IMR-90 (cell line): Measurements from ENCODE around the gene ABI3BP. TPM values are rescaled to one million over a fixed set of nuclear protein-coding genes. Genes with fewer than 3 reads are reported as not detected.

Experiments
- ATAC-seq: fragments of 200-7000 bp; cut with Tn5 transposase; 2 replicates; pipeline ENCODE4 v1.9.1; 2020; ENCODE audit warnings: low read depth, mild to moderate bottlenecking, moderate library complexity
- BruUV-seq: library from RNA; stranded (reverse); fragments of 400-500 nt; replicated peaks from 2 replicates; lab custom pipeline; 2021; lab: Mats Ljungman, UMichigan
- CTCF ChIA-PET: fragments of 300-600 bp; formaldehyde crosslinking; extraction: SDS; loops from one replicate; lab custom pipeline; 2021; ENCODE audit warnings: antibody characterized with exemption; lab: Yijun Ruan, JAX
- POLR2A ChIA-PET: fragments of 300-600 bp; sonication (Branson Sonifier 250); formaldehyde crosslinking; loops from one replicate; lab custom pipeline; 2022; ENCODE audit warnings: antibody characterized with exemption; ENCODE audit not compliant: unreplicated experiment; lab: Charles Lee
- DNase-seq: peaks from one replicate; pipeline ENCODE4 v3.0.0; 2013
- H2AFZ ChIP-seq: replicated peaks from 2 replicates; pipeline ENCODE3; 2013; ENCODE audit warnings: low read length, mild to moderate bottlenecking; ENCODE audit not compliant: poor library complexity
- H2AK5ac ChIP-seq: 2 replicates; pipeline ENCODE4 v1.6.1; 2013; ENCODE audit warnings: low read depth, low read length, inconsistent platforms
- H2AK9ac ChIP-seq: replicated peaks from 2 replicates; pipeline ENCODE3; 2013; ENCODE audit warnings: mild to moderate bottlenecking, low read depth, low read length, moderate library complexity; ENCODE audit not compliant: poor library complexity
- H2BK120ac ChIP-seq: 2 replicates; pipeline ENCODE4 v1.6.1; 2013; ENCODE audit warnings: low read depth, low read length, inconsistent platforms
- H2BK15ac ChIP-seq: 3 replicates; pipeline ENCODE4 v1.6.1; 2013; ENCODE audit warnings: low read depth, low read length, inconsistent platforms
- H2BK20ac ChIP-seq: 2 replicates; pipeline ENCODE4 v1.6.1; 2013; ENCODE audit warnings: low read depth, mild to moderate bottlenecking, inconsistent platforms, low read length, moderate library complexity
- H2BK5ac ChIP-seq: 2 replicates; pipeline ENCODE4 v1.6.1; 2013; ENCODE audit warnings: mild to moderate bottlenecking, low read depth, low read length, inconsistent platforms; ENCODE audit not compliant: poor library complexity, severe bottlenecking
- H3K14ac ChIP-seq: replicated peaks from 2 replicates; pipeline ENCODE4 v1.6.1; 2013; ENCODE audit warnings: low read depth, low read length, inconsistent platforms
- H3K18ac ChIP-seq: 2 replicates; pipeline ENCODE4 v1.6.1; 2013; ENCODE audit warnings: low read depth, low read length, control low read depth
- H3K23ac ChIP-seq: 2 replicates; pipeline ENCODE4 v1.6.1; 2013; ENCODE audit warnings: low read depth, low read length, inconsistent platforms
- H3K27ac ChIP-seq: 2 replicates; pipeline ENCODE4 v1.5.1; 2013; ENCODE audit warnings: mild to moderate bottlenecking, control low read depth, low read length; ENCODE audit not compliant: insufficient read depth
- H3K27me3 ChIP-seq: 2 replicates; pipeline ENCODE4 v1.6.1; 2013; ENCODE audit warnings: low read length; ENCODE audit not compliant: control insufficient read depth, insufficient read depth
- H3K36me3 ChIP-seq: 2 replicates; pipeline ENCODE4 v1.6.1; 2013; ENCODE audit warnings: low read length, mixed read lengths; ENCODE audit not compliant: control insufficient read depth, insufficient read depth
- H3K4ac ChIP-seq: 2 replicates; pipeline ENCODE4 v1.6.1; 2013; ENCODE audit warnings: low read depth, low read length, inconsistent platforms
- H3K4me1 ChIP-seq: 2 replicates; pipeline ENCODE4 v1.6.1; 2013; ENCODE audit warnings: low read length, mixed read lengths; ENCODE audit not compliant: control insufficient read depth, insufficient read depth
- H3K4me2 ChIP-seq: 2 replicates; pipeline ENCODE4 v1.6.1; 2013; ENCODE audit warnings: low read depth, mild to moderate bottlenecking, control low read depth, low read length, moderate library complexity
- H3K4me3 ChIP-seq: 2 replicates; pipeline ENCODE4 v1.5.1; 2013; ENCODE audit warnings: low read depth, mild to moderate bottlenecking, control low read depth, low read length, moderate library complexity; ENCODE audit not compliant: insufficient read depth
- H3K56ac ChIP-seq: 2 replicates; pipeline ENCODE4 v1.6.1; 2013; ENCODE audit warnings: low read length, inconsistent platforms; ENCODE audit not compliant: insufficient read depth; ENCODE audit errors: extremely low read depth
- H3K79me1 ChIP-seq, 2 experiments: 2 replicates each; pipeline ENCODE4 v1.6.1; 2013; ENCODE audit warnings: low read length in 2 of 2, inconsistent platforms in 1 of 2, low read depth in 1 of 2
- H3K9ac ChIP-seq: 2 replicates; pipeline ENCODE4 v1.6.1; 2013; ENCODE audit warnings: low read depth, low read length, control low read depth
- H3K9me1 ChIP-seq: 2 replicates; pipeline ENCODE4 v1.6.1; 2013; ENCODE audit warnings: low read length, inconsistent platforms; ENCODE audit not compliant: insufficient read depth
- H3K9me3 ChIP-seq: 2 replicates; pipeline ENCODE4 v1.6.1; 2013; ENCODE audit warnings: low read length; ENCODE audit not compliant: control insufficient read depth, insufficient read depth
- H4K20me1 ChIP-seq: 2 replicates; pipeline ENCODE4 v1.6.1; 2013; ENCODE audit warnings: low read length, inconsistent platforms; ENCODE audit not compliant: insufficient read depth
- H4K5ac ChIP-seq: 2 replicates; pipeline ENCODE4 v1.6.1; 2013; ENCODE audit warnings: mild to moderate bottlenecking, low read depth, low read length, control low read depth
- H4K8ac ChIP-seq, 2 experiments: 2 replicates each; pipeline ENCODE4 v1.6.1; 2013; ENCODE audit warnings: low read depth in 2 of 2, low read length in 2 of 2, control low read depth in 1 of 2, inconsistent platforms in 1 of 2
- H4K91ac ChIP-seq: 2 replicates; pipeline ENCODE4 v1.6.1; 2013; ENCODE audit warnings: low read depth, low read length, inconsistent platforms; ENCODE audit not compliant: insufficient read depth
- CEBPB ChIP-seq: IDR thresholded peaks from 2 replicates; pipeline ENCODE4 v1.6.1; 2012; ENCODE audit warnings: low read depth, low read length, improper control_type of control experiment
- MAFK ChIP-seq: IDR thresholded peaks from 2 replicates; pipeline ENCODE4 v1.6.1; 2012; ENCODE audit warnings: low read depth, low read length, improper control_type of control experiment
- POLR2A ChIP-seq: IDR thresholded peaks from 2 replicates; pipeline ENCODE4 v1.6.1; 2012; ENCODE audit warnings: mild to moderate bottlenecking, low read depth, low read length
- WGBS, 2 experiments: methylation state at CpG; one replicate each; pipeline versions ENCODE4 v1.1.5 to v1.1.7; 2013; ENCODE audit warnings: missing lambda C conversion rate in 2 of 2; ENCODE audit not compliant: insufficient read length in 1 of 2; ENCODE audit errors: extremely low coverage in 2 of 2; 5-methylcytosine and 5-hydroxymethylcytosine counted together
- dilution Hi-C: fragments of 300-500 bp; cut with HindIII; formaldehyde crosslinking; loops from one replicate; pipeline ENCODE4 v1.14.3; 2018; ENCODE audit warnings: low sequenced_read_pairs; ENCODE audit not compliant: unreplicated experiment
- in situ Hi-C: fragments of 300-500 bp; cut with MboI; formaldehyde crosslinking; loops from 3 replicates; pipeline ENCODE4 v1.14.3; 2019; ENCODE audit warnings: low sequenced_read_pairs, inconsistent platforms, mixed read lengths
- intact Hi-C: fragments of 100-400 bp; cut with micrococcal nuclease; formaldehyde crosslinking; loops from 2 replicates; pipeline ENCODE4 v1.10.0; 2022
- polyA plus RNA-seq, 3 experiments: library from polyadenylated mRNA; depleted of rRNA; stranded (reverse); fragments of >200 nt; gene quantifications; 2 replicates each; pipeline ENCODE4 v1.2.3, GENCODE V29; 2012; ENCODE audit warnings: low replicate concordance in 1 of 3
- total RNA-seq: library from RNA; depleted of rRNA; stranded (reverse); fragments of >200 nt; gene quantifications from 2 replicates; pipeline ENCODE4 v1.2.3, GENCODE V29; 2012

ABI3BP gene
- total and polyA plus RNA-seq, 2 of the 4 experiments (the other 2 are of a cell fraction) = 3.0 to 26.7 TPM

GRCh38 chr3:100753846-100754245 lies 239.4 kb downstream of the ABI3BP start:
- Histone ChIP-seq H2BK15ac (no peak overlapping the region), H4K8ac (no peak overlapping the region), H3K23ac (no peak overlapping the region), H2BK120ac (no peak overlapping the region), H3K9me3 (no peaks in the 10 kb centered on the region), H2AK9ac (no peak overlapping the region), H3K27ac (no peak overlapping the region), H3K56ac (no peak overlapping the region), H3K79me1 (no peaks in the 10 kb centered on the region; a peak in 1 of 4 replicates), H2BK5ac (no peak overlapping the region), H3K18ac (no peak overlapping the region), H2AFZ (no peak overlapping the region), H3K9me1 (peaks cover 9% of the 10 kb centered on the region; the same call in 1 of the 2 replicates), H3K27me3 (no peaks in the 10 kb centered on the region), H4K91ac (no peak overlapping the region), H3K14ac (no peak overlapping the region), H4K20me1 (no peaks in the 10 kb centered on the region; the same call in 1 of the 2 replicates), H2BK20ac (no peak overlapping the region), H4K5ac (no peak overlapping the region), H2AK5ac (no peak overlapping the region), H3K4ac (no peak overlapping the region), H3K4me3 (no peak overlapping the region), H3K9ac (no peak overlapping the region), H3K36me3 (peaks cover 18% of the 10 kb centered on the region), H3K4me1 (peaks cover 2% of the 10 kb centered on the region; the same call in 1 of the 2 replicates), H3K4me2 (no peak overlapping the region)
- in situ Hi-C loops = no loop called here
- intact Hi-C loops = loop anchor here (5.0 kb wide), 1 partner anchor 443 kb away; no protein-coding TSS in a partner anchor
- TF ChIP-seq MAFK (no peak), CEBPB (no peak), POLR2A (no peak)
- DNase-seq (peak; percentile 43), ATAC-seq (no peak)
- dilution Hi-C loops = no loop called here
- CTCF ChIA-PET = no interaction called here
- WGBS, 2 experiments = 60% methylated on average over 1 of the region's 2 CpGs; no CpG with 5 or more reads in 1 of the 2 experiments
- no TSS peak for BruUV-seq
- POLR2A ChIA-PET = no interaction called here
